RPMI8226 (cell line): ENCODE measurements around the gene TYW1B.
"Not testable (repeated sequence)": the region's sequence is repeated elsewhere in the genome, so short reads cannot be mapped to it uniquely, and the experiment has no call there.

Source experiments
- DNase-seq: peaks from one replicate; pipeline ENCODE4 v3.0.0-alpha.2; 2015

The TYW1B gene

GRCh38 chr7:72618435-72619180 lies 209.4 kb downstream of the TYW1B start:
- DNase-seq = not testable (repeated sequence)

- DNase-seq = not testable (repeated sequence)
Measured at GRCh38 chr7:72609761-72610160, 218.2 kb downstream of the TYW1B start.

DNA sequence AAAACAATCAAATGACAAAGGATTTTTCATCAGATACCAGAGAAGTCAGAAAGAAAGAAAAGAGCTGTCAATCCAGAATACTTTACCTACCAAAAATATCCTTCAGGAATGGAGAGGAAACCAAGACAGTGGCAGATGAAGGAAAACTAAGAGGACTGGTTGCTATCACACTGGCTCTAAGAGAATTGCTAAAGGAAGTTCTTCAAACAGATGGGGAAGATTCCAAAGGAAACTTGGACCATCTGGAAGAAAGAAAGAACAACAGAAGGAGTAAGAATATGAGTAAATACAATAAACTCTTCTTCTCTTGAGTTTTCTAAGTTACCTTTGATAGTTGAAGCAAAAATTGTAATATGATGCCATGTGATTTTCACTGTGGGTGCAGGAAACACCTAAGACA lies 220.0 kb downstream of the TYW1B start:
- not testable (repeated sequence) for DNase-seq

- not testable (repeated sequence) for DNase-seq
Measured at GRCh38 chr7:72605863-72606431, 222.1 kb downstream of the TYW1B start.

DNA sequence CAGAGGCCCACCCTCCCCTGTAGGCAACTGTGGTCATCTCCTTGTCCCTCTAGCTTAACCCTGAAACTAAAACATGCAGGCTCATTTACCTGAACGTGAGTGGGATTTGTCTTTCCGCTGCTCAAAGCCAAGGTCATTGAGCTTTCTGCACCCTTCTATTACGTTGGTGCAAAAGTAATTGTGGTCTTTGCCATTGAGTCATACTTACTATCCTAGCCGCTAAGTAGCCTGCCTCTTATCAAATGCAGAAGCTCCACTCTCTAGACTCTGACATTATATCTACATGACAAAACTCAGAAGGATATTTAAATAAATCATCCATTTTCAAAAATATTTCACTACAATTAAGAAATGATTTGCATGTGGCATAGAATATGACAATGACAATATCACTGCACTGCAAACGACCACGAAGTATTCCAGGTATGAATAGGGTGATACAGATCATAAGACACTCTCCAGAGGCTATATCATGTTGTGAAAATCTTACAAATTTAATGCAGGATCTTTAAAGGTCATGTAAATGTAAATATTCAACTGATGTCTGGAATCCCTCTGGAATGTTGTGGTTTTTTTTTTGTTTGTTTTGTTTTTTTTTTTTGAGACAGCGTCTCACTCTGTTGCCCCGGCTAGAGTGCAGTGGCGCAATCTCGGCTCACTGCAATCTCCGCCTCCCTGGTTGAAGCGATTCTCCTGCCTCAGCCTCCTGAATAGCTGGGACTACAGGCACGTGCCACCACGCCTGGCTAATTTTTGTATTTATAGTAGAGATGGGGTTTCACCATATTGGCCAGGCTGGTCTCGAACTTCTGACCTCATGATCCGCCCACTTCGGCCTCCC lies 223.0 kb downstream of the TYW1B start:
- not testable (repeated sequence) for DNase-seq

GRCh38 chr7:72603476-72603875 lies 224.5 kb downstream of the TYW1B start:
- DNase-seq = not testable (repeated sequence)

- DNase-seq = no peak
Measured at GRCh38 chr7:72603073-72603472, 224.9 kb downstream of the TYW1B start.

DNA sequence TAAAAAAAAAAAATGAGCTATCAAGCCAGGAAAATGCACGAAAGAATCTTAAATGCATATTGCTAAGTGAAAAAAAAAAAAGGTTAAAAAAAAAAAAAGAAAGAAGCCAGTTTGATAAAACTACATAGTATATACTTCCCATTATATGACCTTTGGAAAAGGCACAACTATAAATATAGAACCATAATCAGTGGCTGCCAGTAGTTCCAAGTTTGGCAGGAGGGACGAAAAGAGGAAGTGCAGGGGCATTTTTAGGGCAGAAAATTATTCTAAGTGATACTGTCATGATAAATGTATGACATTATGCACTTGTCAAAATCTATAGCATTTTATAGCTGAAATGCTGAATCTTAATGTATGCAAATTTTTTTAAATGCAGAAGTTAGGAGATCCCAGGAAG lies 226.3 kb downstream of the TYW1B start:
- DNase-seq = not testable (repeated sequence)

- DNase-seq = not testable (repeated sequence)
Measured at GRCh38 chr7:72590023-72590422, 238.0 kb downstream of the TYW1B start.

- DNase-seq = not testable (repeated sequence)
Measured at GRCh38 chr7:72587267-72587666, 240.7 kb downstream of the TYW1B start.

DNA sequence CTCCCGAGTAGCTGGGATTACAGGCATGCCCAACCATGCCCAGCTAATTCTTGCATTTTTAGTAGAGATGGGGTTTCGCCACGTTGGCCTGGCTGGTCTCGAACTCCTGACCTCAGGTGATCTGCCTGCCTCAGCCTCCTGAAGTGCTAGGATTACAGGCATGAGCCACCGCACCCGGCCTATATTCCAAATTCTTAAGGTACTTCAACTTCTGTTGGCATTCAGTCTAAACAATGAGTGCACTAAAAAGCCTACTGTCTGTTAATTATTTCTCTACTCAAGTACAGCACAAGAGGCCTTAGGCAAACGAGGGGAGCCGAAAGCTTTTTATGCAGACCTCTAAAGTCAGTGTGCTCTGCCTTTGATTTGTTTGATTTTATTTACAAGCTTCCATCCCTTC lies 243.4 kb downstream of the TYW1B start:
- not testable (repeated sequence) for DNase-seq

- not testable (repeated sequence) for DNase-seq
Measured at GRCh38 chr7:72583620-72584361, 244.2 kb downstream of the TYW1B start.

- DNase-seq = not testable (repeated sequence)
Measured at GRCh38 chr7:72580142-72580770, 247.7 kb downstream of the TYW1B start.

DNA sequence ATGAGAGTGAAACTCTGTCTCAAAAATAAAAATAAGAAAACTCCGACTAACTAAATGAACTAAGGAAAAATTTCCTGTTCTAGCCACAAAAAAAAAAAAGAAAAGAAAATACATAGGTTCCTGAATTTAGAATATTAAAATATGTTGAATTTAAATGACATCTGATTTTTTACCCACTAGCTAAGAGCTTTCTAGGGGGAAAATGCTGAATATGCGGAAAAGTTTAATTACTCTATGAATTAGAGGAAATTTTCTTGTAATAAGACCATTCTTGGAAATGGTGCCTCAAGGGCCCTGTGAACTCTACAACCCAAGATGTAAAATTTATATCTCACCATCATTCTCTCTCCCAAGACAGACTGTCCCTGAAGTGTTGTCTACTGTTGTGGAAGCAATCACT lies 250.9 kb downstream of the TYW1B start:
- DNase-seq = no peak

- DNase-seq = not testable (repeated sequence)
Measured at GRCh38 chr7:72561988-72562387, 266.0 kb downstream of the TYW1B start.

GRCh38 chr7:72559546-72559945 lies 268.5 kb downstream of the TYW1B start:
- not testable (repeated sequence) for DNase-seq

GRCh38 chr7:72556733-72557132 lies 271.3 kb downstream of the TYW1B start:
- DNase-seq = not testable (repeated sequence)

DNA sequence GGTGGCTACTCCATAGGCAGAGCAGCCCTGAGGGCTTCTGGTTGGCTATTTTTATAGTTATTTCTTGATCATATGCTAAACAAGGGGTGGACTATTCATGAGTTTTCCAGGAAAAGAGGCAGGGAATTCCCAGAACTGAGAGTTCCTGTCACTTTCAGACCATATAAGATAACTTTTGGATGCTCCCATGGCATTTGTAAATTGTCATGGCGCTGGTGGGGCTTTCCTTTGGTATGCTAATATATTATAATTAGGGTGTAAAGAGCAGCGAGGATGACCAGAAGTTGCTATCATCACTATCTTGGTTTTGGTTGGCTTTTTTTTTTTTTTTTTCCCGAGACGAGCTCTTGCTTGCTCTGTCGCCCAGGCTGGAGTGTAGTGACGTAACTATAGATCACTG lies 272.8 kb downstream of the TYW1B start:
- DNase-seq = not testable (repeated sequence)

DNA sequence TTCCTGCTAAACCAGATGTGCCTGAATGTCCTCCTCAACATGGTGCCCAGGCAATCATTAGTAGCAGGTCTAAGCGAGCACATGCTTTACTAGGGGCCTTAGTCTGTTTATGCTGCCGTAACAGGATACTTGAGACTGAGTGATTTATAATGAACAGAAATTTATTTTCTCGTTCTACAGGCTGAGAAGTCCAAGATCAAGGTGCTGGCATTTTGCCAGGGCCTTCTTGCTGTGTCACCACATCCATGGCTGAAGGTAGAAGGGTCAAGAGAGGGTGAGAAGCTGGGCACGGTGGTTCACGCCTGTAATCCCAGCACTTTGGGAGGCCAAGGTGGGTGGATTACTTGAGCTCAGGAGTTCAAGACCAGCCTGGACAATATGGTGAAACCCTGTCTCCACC lies 273.6 kb downstream of the TYW1B start:
- DNase-seq = peak; percentile 29

- not testable (repeated sequence) for DNase-seq
Measured at GRCh38 chr7:72550454-72550853, 277.5 kb downstream of the TYW1B start.

- DNase-seq = peak; percentile 23
Measured at GRCh38 chr7:72546586-72547237, 281.3 kb downstream of the TYW1B start.

DNA sequence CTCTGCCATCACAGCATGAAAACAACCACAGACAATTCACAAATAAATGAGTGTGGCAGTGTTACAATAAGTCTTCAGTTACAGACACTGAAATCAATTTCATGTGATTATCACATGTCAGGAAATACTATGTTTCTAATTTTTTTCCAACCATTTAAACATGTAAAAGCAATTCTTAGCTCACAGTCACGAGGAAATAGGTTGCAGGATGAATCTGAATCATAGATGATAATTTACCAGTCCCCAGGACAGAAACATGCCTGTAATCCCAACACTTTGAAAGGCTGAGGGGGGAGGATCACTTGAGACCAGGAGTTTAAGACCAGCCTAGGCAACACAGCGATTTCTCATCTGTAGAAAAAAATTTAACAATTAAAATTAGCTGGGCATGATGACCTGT lies 283.5 kb downstream of the TYW1B start:
- DNase-seq = not testable (repeated sequence)
